Right lung (tissue), 10 donors: ENCODE data around the gene FGFBP3. TPM values are rescaled to one million over a fixed set of nuclear protein-coding genes. Genes with fewer than 3 reads are reported as not detected.

Experiments used
- DNase-seq, 2 donors: peaks; one replicate each; pipeline ENCODE4 v3.0.0-alpha.2; 2013
- long read RNA-seq, 8 donors: transcript quantifications; one replicate each; lab custom pipeline, GENCODE V29; 2026
- polyA plus RNA-seq, 5 donors: library from polyadenylated mRNA; unstranded; fragments of 120-200 nt; gene quantifications; one replicate each; pipeline versions ENCODE4 v1.2.1 to v1.2.3, GENCODE V29; 2013; ENCODE audit warnings: inconsistent platforms in 1 of 5, low replicate concordance in 1 of 5; ENCODE audit not compliant: insufficient read length in 5 of 5, insufficient read depth in 1 of 5

FGFBP3 gene, protein sequence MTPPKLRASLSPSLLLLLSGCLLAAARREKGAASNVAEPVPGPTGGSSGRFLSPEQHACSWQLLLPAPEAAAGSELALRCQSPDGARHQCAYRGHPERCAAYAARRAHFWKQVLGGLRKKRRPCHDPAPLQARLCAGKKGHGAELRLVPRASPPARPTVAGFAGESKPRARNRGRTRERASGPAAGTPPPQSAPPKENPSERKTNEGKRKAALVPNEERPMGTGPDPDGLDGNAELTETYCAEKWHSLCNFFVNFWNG
- polyA plus RNA-seq, result 1 to 10 TPM; 2.9 to 4.1 (median 3.2) TPM
- long read RNA-seq, donor 1, result 0 reads
- long read RNA-seq, donor 2, partial matches to known transcripts, result 0 of 1 reads
- long read RNA-seq, donor 2, other reads (novel, unspliced or antisense), result 0 of 1 reads
- long read RNA-seq, donor 3, partial matches to known transcripts, result 0 of 1 reads
- long read RNA-seq, donor 3, other reads (novel, unspliced or antisense), result 0 of 1 reads
- long read RNA-seq, donor 4, result 0 reads
- long read RNA-seq, donor 5, partial matches to known transcripts, result 0 of 1 reads
- long read RNA-seq, donor 5, other reads (novel, unspliced or antisense), result 0 of 1 reads
- long read RNA-seq, donor 6, result 0 reads
- long read RNA-seq, donor 7, result 0 reads
- long read RNA-seq, donor 8, result 0 reads

DNA sequence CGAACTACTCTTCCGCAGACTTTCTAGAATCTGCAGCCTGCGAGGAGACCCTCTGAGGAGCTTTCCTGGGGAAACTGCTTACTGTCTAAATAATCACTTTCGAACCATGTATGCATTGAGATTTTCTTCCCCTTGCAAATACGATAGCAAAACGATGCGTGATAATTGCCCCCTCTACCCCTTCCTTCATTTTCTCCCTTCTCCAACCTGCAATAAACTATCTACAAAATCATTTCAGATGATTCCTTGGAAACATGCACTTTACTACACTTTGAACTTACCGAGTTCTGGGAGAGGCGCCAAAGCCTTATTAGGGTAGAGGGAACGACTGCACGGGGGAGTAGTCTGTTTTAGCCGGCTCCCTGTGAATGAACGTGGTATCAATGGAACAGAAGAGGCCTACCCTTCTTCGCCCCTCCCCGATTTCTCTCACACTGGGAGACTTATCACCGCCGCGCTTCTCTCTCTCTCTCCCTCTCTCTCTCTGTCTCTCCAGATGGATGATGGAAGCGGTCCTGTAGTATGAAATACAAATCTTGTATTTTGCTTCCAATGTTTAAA lies at the start of gene FGFBP3:
TSS of gene FGFBP3 (minus strand) at position 370 of the 561 bp plus-strand sequence. CDS start 517 bp downstream, outside the sequence.
- DNase-seq, result peak; percentile 49 to 50

DNA sequence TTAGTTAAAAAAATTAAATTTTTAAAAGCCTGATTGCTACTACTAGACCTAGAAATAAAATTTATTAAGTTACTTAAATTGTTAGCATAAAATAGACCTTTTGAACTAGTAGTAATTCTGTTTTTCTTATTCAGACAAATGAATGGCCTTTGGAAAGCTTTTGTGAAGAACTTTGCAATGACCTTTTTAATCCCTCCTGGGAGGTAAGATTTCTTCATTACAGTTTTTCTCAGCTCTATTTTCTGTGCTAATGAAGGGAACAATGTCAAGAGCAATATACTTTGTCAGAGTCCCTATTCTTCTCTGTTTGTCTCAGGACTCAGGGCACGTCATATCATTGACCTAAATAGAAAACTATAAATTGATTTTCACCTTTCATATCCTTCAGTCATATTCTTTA lies 47.8 kb upstream of the FGFBP3 start:
- DNase-seq, result no peak

DNA sequence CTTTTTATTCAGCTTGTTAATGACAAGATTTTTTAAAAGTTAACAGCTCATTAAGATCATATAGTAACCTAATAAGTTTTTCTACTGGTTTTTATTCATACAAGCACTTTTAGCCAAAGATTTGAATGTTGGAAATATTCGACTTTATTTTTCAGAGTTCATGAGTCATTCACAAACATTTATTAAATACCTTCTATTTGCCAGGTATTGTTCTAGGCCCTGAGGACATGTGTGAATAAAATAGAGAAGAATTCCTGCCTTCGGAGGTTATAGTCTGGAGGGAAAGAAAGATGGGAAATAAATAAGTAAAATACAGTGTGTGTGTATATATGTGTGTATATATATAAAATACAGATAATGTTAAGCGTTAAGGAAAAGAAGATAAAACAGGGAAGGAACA lies 45.8 kb upstream of the FGFBP3 start:
- DNase-seq, result no peak

DNA sequence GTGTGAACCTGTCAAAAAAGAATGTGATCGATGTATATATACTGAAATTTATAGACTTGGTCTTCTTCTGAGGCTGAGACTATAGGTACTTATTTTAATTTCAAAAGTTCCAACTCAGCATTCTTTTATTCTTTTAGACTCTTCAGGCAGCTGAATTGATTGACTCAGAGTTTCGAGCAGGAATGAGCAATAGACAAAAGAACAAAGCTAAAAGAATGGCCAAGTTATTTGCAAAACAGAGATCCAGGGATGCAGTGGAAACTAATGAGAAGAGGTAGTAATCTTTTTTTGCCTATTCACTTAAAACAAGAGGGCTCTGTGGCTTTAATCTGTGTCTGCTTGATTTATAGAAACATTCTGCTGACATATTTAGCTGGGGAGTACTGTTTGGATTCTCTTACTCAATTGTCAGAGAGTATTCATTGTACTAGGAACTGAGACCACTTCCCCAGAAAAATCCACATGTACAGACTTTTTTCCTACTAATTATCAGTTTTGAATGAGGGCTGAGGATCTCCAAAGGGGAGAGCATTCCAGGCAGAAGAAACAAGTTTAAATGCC lies 44.4 kb upstream of the FGFBP3 start:
- DNase-seq, result no peak

DNA sequence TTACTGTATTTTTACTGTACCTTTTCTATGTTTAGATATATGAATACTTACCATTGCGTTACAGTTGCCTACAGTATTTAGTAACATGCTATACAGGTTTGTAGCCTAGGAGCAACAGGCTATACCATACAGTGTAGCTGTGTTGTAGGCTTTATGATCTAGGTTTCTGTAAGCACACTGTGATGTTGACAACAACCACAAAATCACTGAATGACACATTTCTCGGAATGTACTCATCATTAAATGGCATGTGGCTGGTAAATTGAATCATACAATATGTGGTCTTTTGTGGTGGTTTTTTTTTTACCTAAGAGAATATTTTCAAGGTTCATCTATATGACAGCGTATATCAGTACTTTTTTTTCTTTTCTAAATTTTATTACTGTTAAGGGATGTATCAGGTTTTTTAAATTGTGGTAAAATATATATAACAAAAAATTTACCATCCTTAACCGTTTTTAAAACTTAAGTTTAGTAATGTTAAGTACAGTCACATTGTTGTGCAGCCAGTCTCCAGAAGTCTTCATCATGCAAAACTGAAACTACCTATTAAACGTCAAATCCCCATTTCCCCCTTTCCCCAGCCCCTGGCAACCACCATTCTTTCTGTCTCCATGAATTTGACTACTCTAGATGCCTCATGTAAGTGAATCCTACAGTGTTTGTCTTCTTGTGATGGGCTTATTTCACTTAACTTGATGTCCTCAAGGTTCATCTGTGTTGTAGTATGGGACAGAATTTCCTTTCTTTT lies 35.8 kb upstream of the FGFBP3 start:
- DNase-seq, result no peak

DNA sequence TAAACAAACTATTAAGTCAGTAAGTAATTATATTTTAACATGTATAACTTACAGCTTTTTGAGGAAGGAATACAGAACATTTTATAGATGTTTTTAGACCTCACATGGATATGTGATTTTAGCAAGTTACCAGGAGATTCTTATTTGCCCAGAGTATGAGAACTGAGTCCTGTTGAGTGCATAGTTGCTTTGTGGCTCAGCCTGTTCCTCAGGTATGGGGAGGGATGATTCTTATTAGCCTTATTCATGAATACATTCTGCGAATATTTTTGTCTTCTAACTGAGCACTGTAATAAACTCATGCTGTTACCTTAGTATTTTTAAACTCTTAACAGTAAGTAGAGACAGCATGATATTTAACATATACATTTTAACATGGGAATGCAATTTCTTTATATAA lies 32.1 kb upstream of the FGFBP3 start:
- DNase-seq, result no peak

DNA sequence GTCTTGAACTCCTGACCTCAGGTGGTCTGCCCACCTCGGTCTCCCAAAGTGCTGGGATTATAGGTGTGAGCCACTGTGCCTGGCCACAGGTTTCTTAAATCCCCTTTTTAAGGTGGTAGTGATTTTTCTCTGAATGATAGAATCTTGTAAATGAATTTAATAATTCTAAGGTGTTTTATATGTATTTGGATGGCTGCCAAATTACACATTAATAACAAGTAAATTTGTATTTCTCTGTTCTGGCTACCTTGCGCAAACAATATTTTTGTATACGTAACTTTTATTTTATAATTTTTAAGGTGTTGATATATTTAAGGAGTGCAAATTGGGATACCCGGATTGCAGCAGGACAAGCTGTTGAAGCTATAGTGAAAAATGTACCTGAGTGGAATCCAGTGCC lies 30.4 kb upstream of the FGFBP3 start:
- no peak for DNase-seq

DNA sequence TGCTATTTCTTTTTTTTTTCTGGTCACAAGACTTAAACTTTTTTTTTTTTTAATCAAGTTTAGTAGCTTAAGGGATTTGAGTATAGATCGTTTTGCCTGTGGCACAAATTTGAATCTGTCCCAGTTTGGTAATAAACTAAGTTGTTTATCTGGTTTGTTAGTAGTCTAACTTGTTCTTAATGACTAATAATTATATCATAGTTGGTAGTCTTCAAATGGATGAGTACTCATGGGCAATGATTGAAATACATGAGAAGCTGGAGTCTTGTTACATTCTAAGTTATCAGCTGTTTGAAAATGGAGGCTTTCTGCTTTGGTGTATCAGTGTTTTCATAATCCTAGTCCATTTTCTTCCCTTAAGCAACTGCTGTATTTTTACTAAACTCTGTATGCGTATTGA lies 26.6 kb upstream of the FGFBP3 start:
- no peak for DNase-seq

DNA sequence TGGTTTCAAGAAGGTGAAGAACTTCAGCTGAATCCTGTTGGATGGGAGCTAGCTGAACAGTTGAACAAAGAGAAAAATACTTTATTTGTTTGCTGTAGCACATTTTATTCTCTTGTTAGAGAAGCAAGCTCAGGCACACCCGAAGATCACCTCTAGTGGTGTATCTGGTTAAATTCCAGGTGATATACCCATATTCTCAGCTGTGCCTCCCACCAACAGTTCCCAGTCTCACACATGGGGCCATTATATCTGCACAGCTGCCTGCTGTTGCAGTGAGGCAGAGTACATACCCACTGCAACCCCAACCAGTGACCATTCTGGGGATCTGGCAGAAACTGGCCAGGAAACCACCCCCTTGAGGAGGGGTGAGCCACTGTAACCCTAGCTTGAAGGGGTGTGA lies 23.5 kb upstream of the FGFBP3 start:
- no peak for DNase-seq

DNA sequence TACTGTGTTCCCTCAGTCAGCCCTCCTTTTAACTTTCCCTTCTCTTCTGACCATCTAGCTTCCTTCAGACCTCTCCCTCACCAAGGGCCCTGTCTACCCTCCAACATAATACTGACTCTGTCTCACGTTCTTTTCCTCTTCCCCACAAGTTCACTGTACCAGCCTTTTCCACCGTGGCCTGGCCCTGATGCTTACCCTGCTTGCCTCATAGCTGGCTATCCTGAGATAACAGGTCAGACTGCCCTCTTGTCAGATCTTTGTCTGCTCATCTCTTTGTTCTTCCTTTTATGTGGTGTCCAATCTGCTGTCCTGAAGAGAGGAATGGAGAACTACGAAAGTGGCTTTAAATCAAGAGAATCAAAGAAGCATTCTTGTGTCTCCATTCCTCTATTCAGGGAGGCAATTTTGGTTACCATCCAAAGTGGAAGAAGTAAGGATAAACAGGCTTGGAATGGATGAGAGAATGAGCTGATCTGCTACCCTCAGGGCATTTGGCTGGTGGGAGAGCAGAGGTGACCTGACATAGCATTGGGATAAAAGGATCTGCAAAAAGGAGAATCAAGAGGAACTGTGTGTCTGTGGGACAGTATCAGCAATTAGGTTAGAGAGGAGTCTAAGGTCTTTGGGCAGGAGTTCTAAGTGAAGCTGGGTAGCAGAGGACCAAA lies 22.4 kb upstream of the FGFBP3 start:
- no peak for DNase-seq

DNA sequence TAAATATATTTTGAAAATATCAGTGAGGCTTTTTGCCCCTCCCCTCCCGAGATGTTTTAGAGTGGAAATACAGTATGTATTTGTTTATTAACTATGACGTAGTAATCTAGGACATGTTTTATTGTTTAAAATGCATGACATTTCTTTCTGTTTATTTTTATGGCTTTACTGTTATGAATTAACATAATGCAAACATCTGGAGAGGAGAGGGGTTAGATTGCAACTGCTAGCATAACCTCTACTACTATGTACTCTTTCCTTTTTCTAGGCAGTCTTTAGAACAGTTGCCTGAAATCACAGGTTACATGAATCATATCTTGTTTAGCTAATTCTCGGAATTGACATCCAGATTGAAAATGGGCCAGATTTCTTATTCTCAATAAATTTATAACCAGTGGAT lies 21.7 kb upstream of the FGFBP3 start:
- DNase-seq, result no peak

DNA sequence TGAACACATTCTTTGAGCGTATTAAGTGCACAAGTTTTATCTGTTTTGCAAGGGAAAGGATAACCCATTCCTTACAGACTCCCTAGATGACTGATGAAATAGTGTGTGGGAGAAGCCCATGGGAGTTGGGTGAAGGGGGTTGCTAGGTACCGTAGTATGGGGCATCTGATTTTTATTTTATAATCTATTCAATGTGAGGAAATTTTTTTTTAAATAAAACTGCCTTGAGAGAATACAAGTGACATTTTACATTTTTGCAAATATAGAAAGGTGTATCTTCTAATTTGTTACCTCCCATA lies 15.7 kb upstream of the FGFBP3 start:
- peak in 1 of 2 donors; percentile 4 for DNase-seq

DNA sequence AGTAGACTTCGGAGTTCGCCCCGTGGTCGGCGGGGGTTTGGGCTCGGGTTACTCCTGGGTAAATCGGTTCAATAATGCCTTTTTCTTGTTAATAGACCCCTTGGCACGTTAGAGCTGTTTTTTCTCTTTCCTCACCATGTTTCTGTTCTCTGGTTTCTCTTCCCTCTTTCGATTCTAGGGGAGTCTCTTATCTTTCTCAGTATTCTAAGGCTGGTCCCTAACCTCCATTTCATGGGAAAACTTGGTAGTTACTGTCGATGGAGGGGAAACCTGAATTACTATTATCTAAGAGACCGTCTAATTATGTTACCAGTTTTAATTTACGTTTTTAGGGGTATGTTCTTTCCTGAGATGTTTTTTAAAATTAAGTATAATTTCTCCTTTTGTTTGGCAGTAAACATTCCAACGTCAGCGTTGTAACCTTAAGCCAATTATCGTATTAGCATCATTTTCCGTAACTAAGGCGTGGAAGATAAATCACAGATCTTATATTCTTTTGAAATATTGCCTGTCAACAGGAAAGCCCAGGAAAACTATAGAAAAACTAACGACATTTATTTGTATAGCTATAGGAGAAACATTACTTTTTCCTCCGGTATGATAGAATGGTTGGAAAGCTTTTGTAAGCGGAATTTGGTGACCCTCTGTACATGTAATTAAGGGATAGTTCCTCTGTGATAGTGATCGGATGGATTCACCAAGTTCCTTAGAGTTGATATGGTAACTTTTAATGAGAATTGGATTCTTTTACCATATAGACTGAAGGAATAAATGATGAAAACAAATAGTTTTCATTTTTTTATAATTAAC lies 15.1 kb upstream of the FGFBP3 start:
- peak; percentile 12 to 17 for DNase-seq

DNA sequence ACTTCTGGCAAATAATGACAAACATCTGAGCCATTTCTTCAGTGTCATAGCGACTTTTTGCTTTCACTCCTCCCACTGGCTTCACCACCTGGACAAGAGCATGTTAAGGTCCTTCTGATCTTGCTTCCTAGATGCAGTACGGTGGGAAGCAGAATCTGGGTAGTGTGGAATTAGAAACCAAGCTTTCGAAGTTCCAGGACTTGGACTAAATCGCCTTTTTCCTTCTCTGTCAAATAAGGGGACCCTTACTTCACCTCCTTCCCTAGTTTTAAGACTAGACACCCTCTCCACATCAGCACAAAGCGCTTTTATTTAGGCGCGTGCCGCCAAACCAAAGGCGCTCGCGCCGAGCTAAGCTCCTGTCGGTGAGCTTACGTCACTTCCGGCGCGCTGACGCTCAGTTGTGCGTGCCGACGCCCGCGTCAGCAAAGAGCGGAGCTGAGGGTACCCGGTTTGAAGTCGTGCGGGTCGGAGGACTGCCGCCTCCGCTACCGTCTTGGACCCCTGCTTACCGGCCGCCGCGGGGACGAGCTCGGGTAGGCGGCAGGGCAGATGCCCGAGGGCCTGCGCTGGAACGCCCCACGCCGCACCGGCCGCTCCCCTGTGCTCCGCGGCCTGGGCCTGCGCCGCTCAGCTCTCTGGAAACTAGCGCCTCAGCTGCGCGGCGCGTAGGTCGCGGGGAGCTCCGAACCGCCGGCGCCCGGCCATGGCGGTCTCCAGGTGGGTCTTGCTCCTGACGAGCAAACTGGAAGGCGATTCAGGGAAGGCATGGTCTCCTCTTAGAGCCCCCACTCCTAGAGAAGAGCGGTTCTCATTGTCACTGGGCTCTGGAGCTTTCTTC lies 14.3 kb upstream of the FGFBP3 start, which contains the start of gene BTAF1:
TSS of gene BTAF1 (plus strand) at position 400 of the 841 bp plus-strand sequence. CDS start at position 707, 307 bp downstream.
- peak; percentile 96 for DNase-seq

DNA sequence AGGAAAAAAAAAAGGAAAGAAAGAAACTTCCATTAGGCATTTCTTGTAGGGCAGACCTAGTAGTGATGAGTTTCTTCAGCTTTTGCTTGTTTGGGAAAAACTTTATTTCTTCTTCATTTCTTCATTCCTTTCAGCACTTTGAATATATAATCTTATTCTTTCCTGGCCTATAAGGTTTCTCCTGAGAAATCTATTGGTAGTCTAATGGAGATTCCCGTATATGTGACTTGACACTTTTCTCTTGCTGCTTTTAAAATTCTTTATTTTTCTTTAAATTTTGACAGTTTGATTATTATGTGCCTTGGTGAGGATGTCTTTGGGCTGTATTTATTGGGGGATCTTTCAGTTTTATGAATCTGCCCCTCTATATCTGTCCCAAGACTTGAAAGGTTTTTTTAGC lies 10.4 kb upstream of the FGFBP3 start:
- no peak for DNase-seq

DNA sequence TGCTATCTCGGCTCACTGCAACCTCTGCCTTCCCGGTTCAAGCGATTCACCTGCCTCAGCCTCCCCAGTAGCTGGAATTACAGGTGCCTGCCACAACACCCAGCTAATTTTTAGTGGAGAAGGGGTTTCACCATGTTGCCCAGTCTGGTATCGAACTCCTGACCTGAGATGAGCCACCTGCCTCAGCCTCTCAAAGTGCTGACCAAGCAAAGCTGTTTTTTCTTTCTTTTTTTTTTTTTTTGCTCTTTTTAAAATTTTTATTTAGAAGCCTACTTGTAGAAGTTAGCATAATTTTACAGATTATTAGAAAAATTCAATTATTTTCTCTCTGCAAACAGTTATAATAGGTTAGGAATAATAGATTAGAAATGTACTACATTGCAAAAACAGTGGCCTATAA lies 1.2 kb upstream of the FGFBP3 start:
- no peak for DNase-seq

DNA sequence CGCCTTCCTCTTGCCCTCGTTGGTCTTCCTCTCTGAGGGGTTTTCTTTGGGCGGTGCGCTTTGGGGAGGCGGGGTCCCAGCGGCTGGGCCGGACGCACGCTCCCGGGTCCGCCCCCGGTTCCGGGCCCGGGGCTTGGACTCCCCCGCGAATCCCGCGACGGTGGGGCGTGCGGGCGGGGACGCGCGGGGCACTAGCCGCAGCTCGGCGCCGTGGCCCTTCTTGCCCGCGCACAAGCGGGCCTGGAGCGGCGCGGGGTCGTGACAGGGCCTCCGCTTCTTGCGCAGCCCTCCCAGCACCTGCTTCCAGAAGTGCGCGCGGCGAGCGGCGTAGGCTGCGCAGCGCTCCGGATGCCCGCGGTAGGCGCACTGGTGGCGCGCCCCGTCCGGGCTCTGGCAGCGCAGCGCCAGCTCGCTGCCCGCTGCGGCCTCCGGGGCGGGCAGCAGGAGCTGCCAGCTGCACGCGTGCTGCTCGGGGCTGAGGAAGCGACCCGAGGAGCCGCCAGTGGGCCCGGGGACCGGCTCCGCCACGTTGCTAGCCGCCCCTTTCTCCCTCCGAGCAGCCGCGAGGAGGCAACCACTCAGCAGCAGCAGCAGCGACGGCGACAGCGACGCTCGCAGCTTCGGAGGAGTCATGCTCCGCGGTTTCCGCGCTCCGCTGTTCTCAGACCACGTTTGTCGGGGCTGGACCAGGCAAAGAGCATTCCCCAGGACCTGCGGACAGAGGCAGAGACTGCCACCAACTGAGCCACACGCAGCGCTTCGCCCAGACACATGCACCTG lies 759 bp downstream of the FGFBP3 start:
- DNase-seq, result peak; percentile 82 to 83

DNA sequence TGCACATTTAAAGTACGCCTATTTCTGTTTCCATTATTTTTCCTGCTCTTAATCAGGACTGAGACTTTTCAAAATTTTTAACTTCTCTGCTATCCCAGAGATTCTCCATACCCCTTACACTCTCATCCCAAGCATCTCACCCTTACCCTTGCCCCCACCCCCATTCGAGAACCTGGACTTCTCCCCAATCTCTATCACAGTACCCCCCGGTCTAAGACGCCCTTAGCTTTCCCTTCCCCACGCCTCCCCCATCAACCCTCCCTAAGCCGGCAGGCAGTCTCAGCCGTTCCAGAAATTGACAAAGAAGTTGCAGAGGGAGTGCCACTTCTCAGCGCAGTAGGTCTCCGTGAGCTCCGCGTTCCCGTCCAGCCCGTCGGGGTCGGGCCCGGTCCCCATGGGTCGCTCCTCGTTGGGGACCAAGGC lies 1.4 kb downstream of the FGFBP3 start:
- DNase-seq, result no peak
